ENCODE results near the gene ZCCHC13.
"Not testable (repeated sequence)": the region's sequence is repeated elsewhere in the genome, so short reads cannot be mapped to it uniquely, and the experiment has no call there.

ZCCHC13 gene

DNA sequence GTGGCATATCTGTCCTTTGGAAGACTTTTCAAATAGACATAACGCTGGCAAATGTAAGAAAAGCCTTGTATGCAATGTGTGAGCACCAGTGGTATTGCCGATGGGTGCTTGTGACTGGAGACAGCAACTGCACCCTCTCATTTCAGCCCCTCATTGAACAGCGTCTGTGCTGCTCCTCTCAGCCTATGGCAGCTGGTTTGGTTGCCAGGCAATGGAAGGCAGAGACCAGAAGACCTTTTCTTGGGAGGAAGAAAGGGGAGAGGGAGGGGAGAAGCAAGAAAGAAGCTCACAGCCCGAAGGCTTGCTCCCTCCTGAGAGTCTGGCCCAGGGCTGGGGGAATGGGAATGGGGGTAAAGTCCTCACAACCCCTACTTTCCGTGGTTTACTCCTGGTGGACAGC, 20.2 kb downstream of the ZCCHC13 start:
- DNase-seq, result no peak

GRCh38 chrX:74325130-74326059, 21.4 kb downstream of the ZCCHC13 start:
- DNase-seq, result no peak

DNA sequence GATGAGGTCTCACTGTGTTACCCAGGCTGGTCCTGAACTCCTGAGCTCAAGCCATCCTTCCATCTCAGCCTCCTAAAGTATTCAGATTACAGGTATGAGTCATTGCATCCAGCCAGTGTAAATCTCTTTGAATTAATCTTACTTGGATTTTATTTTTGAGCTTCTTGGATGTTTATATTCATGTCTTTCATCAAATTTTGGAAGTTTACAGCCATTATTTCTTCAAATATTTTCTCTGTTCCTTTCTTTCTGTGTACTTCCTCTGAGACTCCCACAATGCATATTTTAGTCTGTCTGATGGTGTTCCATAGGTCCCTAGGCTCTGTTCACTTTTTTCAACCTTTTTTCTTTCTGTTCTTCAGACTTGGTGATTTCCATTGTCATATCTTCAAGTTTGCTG, 34.9 kb downstream of the ZCCHC13 start:
- DNase-seq, result no peak

DNA sequence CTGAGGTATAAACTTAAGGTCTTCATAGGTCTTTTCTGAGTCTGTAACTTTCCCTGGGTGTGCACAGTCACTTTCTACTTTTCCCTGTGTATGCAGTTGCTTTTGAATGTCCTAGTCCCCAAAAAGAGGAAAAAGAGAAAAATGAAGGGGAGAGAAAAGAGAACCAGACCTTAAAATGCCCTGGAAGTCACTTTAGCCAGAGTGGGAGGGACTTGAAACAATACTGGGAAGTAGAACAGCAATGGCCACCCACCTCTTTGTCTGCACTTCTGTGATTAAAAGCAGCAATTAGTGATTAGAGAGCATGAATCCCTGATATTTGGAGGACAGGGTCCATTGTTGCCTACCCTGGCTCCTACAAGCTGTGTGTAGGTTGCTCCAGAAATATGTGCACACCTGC, 36.1 kb downstream of the ZCCHC13 start:
- no peak for DNase-seq

DNA sequence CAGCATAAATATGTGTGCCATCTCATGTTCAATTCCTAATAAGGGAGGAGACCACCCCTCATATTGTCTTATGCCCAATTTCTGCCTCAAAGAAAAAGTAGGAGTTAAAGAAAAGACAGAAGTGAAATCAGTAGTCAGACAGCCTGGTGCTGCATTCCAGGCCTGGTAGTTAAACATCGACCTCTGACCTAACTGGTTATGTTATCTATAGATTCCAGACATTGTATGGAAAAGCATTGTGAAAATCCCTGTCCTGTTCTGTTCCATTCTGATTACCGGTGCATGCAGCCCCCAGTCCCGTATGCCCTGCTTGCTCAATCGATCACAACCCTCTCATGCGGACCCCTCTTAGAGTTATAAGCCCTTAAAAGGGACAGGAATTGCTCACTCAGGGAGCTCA, 38.2 kb downstream of the ZCCHC13 start:
- not testable (repeated sequence) for DNase-seq

- peak in 3 of 5 experiments; percentile 4 to 50 (median 10) for DNase-seq
These were observed 39.6 kb downstream of the ZCCHC13 start for GRCh38 chrX:74343343-74344279.

DNA sequence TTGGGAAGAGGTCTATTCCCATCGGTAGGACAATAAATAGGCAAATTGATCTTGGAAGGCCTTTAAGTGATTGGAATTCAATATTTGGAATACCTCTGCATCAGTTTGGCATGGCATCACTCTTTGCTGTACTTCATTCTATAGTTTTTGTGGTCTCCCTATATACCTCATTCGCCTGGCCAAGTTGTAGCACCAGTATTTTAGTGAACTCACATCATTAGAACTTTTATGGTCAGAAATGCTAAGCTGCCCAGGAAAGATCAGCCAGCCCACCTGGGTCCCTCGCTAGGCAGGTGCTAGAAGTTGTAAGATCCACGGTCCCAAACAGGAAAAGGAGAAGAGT, 40.3 kb downstream of the ZCCHC13 start:
- no peak for DNase-seq

GRCh38 chrX:74346088-74346487, 42.1 kb downstream of the ZCCHC13 start:
- no peak for DNase-seq

DNA sequence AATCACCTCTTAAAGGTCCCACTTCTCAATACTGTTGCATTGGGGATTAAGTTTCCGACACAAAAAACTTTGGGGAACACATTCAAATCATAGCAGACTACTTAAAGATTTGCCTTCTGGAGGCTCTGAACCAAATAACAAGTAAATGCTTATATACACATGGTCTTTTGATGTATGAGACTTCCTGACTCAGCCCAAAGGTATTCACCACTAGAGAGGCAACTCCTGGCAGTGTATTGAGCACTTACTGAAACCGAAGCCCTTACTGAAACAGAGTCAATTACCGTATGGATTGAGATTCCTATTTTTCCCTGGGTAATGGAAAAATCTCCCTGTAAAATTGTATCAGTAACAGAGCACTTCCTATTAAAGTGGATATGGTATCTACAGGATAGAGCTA, 45.4 kb downstream of the ZCCHC13 start:
- DNase-seq, result no peak

GRCh38 chrX:74351760-74352159, 47.8 kb downstream of the ZCCHC13 start:
- no peak for DNase-seq

DNA sequence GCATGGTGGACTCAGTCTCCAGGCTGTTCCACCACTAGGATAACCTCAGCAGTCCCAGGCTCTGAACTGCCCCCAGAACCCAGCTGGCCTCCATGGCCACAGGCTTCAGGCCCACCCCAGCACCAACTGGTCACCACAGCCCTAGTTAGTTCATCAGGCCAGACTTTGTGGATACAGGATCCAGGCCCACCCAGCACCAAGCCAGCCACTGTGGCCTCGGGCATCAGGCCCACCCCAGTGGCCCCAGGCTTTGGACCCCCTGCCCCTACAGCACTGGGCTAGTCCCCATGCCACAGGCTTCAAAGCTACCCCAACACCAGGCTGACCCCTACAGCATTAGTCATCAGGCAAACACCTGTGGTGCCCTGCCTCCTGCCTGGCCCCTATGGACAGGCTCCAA, 50.0 kb downstream of the ZCCHC13 start:
- DNase-seq, result no peak
